Nephron progenitor cell (in vitro differentiated cells): ENCODE measurements around the gene CDON.

ENCODE experiments used
- DNase-seq: peaks from one replicate; pipeline ENCODE4 v3.0.0; 2021
- H3K27ac Mint-ChIP-seq: 2 replicates; pipeline ENCODE4 v1.8.0; 2021; ENCODE audit warnings: mild to moderate bottlenecking, moderate library complexity, mixed read lengths
- H3K27me3 Mint-ChIP-seq: 2 replicates; pipeline ENCODE4 v1.8.0; 2021; ENCODE audit warnings: mild to moderate bottlenecking, low read depth, mixed read lengths; ENCODE audit not compliant: poor library complexity
- H3K36me3 Mint-ChIP-seq: 2 replicates; pipeline ENCODE4 v1.8.0; 2021; ENCODE audit warnings: low read depth, mixed read lengths
- H3K4me1 Mint-ChIP-seq: 2 replicates; pipeline ENCODE4 v1.8.0; 2021; ENCODE audit warnings: mixed read lengths
- H3K4me3 Mint-ChIP-seq: 2 replicates; pipeline ENCODE4 v1.8.0; 2021; ENCODE audit warnings: mild to moderate bottlenecking, moderate library complexity, mixed read lengths
- H3K9me3 Mint-ChIP-seq: 2 replicates; pipeline ENCODE4 v1.8.0; 2021; ENCODE audit warnings: mild to moderate bottlenecking, moderate library complexity, mixed read lengths
- CTCF ChIP-seq: fragments of 200-600 bp; sonication (generic); IDR thresholded peaks from 2 replicates; pipeline ENCODE4 v1.5.0; 2021; ENCODE audit warnings: antibody characterized with exemption

The CDON gene

GRCh38 chr11:125944350-125945010, 118.2 kb downstream of the CDON start:
- TF ChIP-seq CTCF = no peak
- no peak overlapping the region for H3K4me3 Mint-ChIP-seq
- no peak for DNase-seq
- H3K4me1 Mint-ChIP-seq = peaks cover 30% of the 10 kb centered on the region
- H3K27me3 Mint-ChIP-seq = no peaks in the 10 kb centered on the region
- H3K27ac Mint-ChIP-seq = peak overlapping the region; percentile 42
- no peaks in the 10 kb centered on the region for H3K36me3 Mint-ChIP-seq
- no peaks in the 10 kb centered on the region for H3K9me3 Mint-ChIP-seq

- no peak overlapping the region for H3K4me3 Mint-ChIP-seq
- DNase-seq = no peak
- H3K36me3 Mint-ChIP-seq = no peaks in the 10 kb centered on the region
- H3K27me3 Mint-ChIP-seq = no peaks in the 10 kb centered on the region
- no peaks in the 10 kb centered on the region for H3K9me3 Mint-ChIP-seq
- TF ChIP-seq CTCF = no peak
- H3K4me1 Mint-ChIP-seq = peaks cover 31% of the 10 kb centered on the region
- H3K27ac Mint-ChIP-seq = peak overlapping the region; percentile 42
These were observed 118.9 kb downstream of the CDON start for GRCh38 chr11:125943661-125944349.

GRCh38 chr11:125942771-125943428, 119.8 kb downstream of the CDON start:
- TF ChIP-seq CTCF = no peak
- H3K27ac Mint-ChIP-seq = no peak overlapping the region
- peaks cover 34% of the 10 kb centered on the region for H3K4me1 Mint-ChIP-seq
- H3K27me3 Mint-ChIP-seq = no peaks in the 10 kb centered on the region
- H3K36me3 Mint-ChIP-seq = no peaks in the 10 kb centered on the region
- no peak for DNase-seq
- no peaks in the 10 kb centered on the region for H3K9me3 Mint-ChIP-seq
- no peak overlapping the region for H3K4me3 Mint-ChIP-seq

- Mint-ChIP-seq H3K9me3 (no peaks in the 10 kb centered on the region), H3K27ac (peak overlapping the region; percentile 41), H3K4me1 (peaks cover 34% of the 10 kb centered on the region), H3K27me3 (no peaks in the 10 kb centered on the region), H3K36me3 (no peaks in the 10 kb centered on the region), H3K4me3 (no peak overlapping the region)
- TF ChIP-seq CTCF = peak; percentile 65
- peak; percentile 73 for DNase-seq
These were observed 120.8 kb downstream of the CDON start for GRCh38 chr11:125941619-125942611.

GRCh38 chr11:125941267-125941618, 121.4 kb downstream of the CDON start:
- Mint-ChIP-seq H3K27ac (peak overlapping the region; percentile 41), H3K4me3 (no peak overlapping the region), H3K36me3 (no peaks in the 10 kb centered on the region), H3K4me1 (peaks cover 34% of the 10 kb centered on the region), H3K27me3 (no peaks in the 10 kb centered on the region), H3K9me3 (no peaks in the 10 kb centered on the region)
- TF ChIP-seq CTCF = no peak
- DNase-seq = no peak
